NB4 (cell line): ENCODE results near the gene TYMS.

Experiments
- DNase-seq: peaks from one replicate; pipeline ENCODE4 v3.0.0; 2010; ENCODE audit warnings: low read depth
- H3K4me3 ChIP-seq: one replicate; pipeline ENCODE4 v1.5.1; 2011; ENCODE audit warnings: mild to moderate bottlenecking, low read depth, low read length, moderate library complexity
- MAX ChIP-seq: IDR thresholded peaks from 2 replicates; pipeline ENCODE4 v1.6.1; 2011; ENCODE audit warnings: low read depth, low read length
- MYC ChIP-seq: IDR thresholded peaks from 2 replicates; pipeline ENCODE4 v1.6.1; 2011; ENCODE audit warnings: low read depth, low read length
- POLR2A ChIP-seq: IDR thresholded peaks from 2 replicates; pipeline ENCODE4 v1.6.1; 2011; ENCODE audit warnings: mild to moderate bottlenecking; ENCODE audit not compliant: insufficient read length; ENCODE audit errors: extremely low read depth
- TF ChIP-seq, protein P1 (sequence below): IDR thresholded peaks from one replicate; pipeline ENCODE4 v1.5.1; 2012; ENCODE audit warnings: low read depth, low read length

Gene TYMS

DNA sequence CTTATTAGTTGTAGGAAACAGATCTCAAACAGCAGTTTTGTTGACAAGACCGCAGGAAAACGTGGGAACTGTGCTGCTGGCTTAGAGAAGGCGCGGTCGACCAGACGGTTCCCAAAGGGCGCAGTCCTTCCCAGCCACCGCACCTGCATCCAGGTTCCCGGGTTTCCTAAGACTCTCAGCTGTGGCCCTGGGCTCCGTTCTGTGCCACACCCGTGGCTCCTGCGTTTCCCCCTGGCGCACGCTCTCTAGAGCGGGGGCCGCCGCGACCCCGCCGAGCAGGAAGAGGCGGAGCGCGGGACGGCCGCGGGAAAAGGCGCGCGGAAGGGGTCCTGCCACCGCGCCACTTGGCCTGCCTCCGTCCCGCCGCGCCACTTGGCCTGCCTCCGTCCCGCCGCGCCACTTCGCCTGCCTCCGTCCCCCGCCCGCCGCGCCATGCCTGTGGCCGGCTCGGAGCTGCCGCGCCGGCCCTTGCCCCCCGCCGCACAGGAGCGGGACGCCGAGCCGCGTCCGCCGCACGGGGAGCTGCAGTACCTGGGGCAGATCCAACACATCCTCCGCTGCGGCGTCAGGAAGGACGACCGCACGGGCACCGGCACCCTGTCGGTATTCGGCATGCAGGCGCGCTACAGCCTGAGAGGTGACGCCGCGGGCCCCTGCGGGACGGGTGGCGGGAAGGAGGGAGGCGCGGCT, at the start of gene TYMS:
TYMS (plus strand) TSS at position 343 of the 690 bp plus-strand sequence; CDS start at position 433, 90 bp downstream.
- DNase-seq, result peak; percentile 92
- H3K4me3 ChIP-seq, result peak within 1 kb of the TSS; percentile 91
- TF ChIP-seq MAX (peak; percentile 40; the same call in 1 of the 2 replicates), POLR2A (peak; percentile 56), MYC (0 out of 2 replicates have a peak, but pooled peaks have one; percentile 57)
- TF ChIP-seq, protein P1, sequence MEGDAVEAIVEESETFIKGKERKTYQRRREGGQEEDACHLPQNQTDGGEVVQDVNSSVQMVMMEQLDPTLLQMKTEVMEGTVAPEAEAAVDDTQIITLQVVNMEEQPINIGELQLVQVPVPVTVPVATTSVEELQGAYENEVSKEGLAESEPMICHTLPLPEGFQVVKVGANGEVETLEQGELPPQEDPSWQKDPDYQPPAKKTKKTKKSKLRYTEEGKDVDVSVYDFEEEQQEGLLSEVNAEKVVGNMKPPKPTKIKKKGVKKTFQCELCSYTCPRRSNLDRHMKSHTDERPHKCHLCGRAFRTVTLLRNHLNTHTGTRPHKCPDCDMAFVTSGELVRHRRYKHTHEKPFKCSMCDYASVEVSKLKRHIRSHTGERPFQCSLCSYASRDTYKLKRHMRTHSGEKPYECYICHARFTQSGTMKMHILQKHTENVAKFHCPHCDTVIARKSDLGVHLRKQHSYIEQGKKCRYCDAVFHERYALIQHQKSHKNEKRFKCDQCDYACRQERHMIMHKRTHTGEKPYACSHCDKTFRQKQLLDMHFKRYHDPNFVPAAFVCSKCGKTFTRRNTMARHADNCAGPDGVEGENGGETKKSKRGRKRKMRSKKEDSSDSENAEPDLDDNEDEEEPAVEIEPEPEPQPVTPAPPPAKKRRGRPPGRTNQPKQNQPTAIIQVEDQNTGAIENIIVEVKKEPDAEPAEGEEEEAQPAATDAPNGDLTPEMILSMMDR, result no peak

- no peak for DNase-seq
- TF ChIP-seq POLR2A (no peak), MYC (no peak), MAX (no peak)
- TF ChIP-seq, protein P1, result no peak
- H3K4me3 ChIP-seq, result no peak overlapping the region
These were observed 49.5 kb upstream of the TYMS start for GRCh38 chr18:607930-608329.

DNA sequence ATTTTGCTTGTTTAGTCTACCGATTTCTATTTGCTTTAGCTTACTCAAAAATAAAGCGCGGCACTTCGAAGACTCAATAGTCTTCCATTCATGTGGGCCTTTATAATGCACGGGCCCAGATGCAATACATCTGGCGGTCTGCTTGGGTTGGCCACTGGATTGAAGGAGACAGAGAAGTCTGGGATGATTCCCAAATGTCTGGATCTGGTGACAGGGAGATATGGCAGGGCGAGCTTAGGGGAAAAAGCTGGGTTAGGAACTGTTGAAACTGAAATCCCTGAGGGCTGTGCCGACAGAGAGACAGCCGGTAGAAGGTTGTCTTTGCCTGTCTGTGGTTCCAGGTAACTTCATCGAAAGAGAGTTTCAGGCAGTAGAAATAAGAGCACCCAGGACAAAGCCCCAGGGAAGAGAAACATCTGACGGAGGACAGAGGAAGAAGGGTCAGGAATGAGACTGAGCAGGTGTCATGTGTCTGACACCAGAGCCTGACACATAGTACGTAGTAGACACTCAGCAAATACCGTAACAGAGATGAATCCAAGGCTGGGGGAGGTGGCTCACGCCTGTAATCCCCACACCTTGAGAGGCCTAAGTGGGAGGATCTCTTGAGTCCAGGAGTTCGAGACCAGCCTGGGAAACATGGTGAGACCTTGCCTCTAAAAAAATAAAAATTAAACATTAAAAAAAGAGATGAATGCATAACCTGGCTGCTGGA, 47.1 kb upstream of the TYMS start:
- no peak for TF ChIP-seq MYC
- no peak for TF ChIP-seq POLR2A
- TF ChIP-seq MAX, result no peak
- TF ChIP-seq, protein P1, result no peak
- no peak for DNase-seq
- no peak overlapping the region for H3K4me3 ChIP-seq

DNA sequence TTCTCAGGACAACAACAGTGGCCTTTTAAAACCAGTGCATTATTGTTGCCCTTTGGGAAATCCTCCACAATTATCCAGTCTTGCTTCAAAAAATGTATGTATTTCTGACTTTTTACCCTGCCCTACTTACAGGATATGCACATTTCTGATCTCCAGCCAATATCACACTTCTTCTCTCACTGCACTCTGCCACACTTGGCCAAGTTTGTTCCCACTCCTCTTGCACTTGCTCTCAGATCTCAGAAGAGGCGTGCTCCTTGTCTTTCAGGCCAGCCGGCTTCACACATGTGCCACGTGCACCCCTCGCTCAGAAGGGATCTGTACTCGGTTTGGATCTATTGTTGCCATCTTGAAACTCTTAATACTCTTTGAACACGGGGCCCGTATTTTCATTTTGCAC, 45.3 kb upstream of the TYMS start:
- TF ChIP-seq MAX (no peak), POLR2A (no peak), MYC (no peak)
- TF ChIP-seq, protein P1, result no peak
- no peak for DNase-seq
- H3K4me3 ChIP-seq, result no peak overlapping the region

- TF ChIP-seq MAX (no peak), MYC (no peak), POLR2A (no peak)
- TF ChIP-seq, protein P1, result no peak
- H3K4me3 ChIP-seq, result no peak overlapping the region
- DNase-seq, result no peak
These were observed 43.3 kb upstream of the TYMS start for GRCh38 chr18:614193-614592.
